GM12872 (cell line): ENCODE measurements around the gene EXOC6B.

ENCODE experiments used
- CTCF ChIP-seq: IDR thresholded peaks from 3 replicates; pipeline ENCODE4 v1.5.1; 2011; ENCODE audit warnings: low read depth, mild to moderate bottlenecking, low read length, moderate library complexity; ENCODE audit not compliant: insufficient read depth

EXOC6B gene

DNA sequence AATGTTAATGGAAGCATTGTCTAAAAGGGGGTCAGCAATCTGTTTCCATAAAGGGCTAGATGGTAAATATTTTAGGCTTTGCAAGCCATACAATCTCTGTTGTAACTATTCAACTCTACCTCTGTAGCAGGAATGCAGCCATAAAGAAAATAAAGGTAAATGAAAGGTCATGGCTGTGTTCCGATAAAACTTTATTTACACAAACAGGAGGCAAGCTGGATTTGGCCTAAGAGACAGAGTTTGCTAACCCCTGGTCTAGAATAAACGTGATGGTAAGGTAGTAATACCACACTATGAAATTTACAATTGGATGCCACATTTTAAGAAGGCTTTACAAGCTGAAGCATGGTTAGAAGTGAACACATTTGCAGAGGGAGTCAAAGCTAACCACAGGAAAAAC, 91.4 kb downstream of the EXOC6B start:
- no peak for TF ChIP-seq CTCF

- TF ChIP-seq CTCF, result no peak
Measured at GRCh38 chr2:72731116-72731515, 94.7 kb downstream of the EXOC6B start.

GRCh38 chr2:72727356-72727755, 98.5 kb downstream of the EXOC6B start:
- no peak for TF ChIP-seq CTCF

DNA sequence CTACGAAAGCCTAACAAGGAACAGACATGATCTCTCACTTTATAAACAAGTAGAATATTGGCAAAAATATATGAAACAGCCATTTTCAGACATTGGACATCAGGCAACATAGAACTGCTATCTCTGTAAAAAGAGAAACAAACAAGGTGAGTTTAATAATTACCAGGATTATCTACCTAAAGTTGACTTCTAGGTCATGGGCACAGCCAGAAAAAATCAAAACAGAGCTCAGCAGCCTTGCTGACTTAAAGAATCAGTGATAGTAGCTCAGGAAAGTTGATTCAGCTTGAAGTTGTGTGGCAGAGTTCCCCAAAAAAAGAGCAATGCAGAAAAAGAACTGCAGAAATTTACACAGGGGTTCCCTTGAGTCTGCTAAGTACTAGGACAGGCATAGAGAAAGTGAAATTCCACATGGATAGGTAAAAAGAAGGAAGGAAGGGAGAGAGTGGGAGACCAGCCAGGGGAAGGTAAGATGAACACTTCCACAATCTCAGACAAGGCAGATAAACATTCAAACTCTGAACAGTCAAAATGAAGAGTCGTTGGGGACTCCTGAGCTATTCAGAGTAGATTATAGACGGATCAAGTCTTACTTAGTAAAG, 102.0 kb downstream of the EXOC6B start:
- no peak for TF ChIP-seq CTCF

DNA sequence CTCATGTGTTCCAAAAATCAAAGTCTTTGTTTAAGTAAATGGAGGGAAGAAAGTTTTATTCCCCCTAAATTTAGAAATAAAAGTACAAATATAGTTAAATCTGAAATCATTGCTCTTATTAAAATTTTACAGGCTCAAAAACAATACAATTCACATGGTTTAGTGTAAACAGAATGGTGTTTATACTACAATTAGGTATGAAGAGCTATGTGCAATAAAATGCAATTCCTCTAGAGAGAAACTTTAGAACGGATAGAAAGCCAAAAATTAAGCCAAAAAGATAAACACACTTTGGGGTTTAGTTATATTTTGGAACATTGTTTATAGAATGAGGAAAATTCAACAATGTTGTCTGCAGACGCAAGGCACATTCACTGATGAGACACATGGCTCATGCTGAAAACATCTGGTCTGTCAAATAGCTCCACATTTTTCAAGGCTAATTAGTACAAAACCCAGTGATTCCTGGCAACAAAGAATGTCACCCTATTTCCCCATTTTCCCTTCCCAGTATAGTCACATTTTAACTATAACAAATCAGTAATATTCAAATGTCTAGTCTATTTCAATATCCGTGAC, 103.3 kb downstream of the EXOC6B start:
- no peak for TF ChIP-seq CTCF

DNA sequence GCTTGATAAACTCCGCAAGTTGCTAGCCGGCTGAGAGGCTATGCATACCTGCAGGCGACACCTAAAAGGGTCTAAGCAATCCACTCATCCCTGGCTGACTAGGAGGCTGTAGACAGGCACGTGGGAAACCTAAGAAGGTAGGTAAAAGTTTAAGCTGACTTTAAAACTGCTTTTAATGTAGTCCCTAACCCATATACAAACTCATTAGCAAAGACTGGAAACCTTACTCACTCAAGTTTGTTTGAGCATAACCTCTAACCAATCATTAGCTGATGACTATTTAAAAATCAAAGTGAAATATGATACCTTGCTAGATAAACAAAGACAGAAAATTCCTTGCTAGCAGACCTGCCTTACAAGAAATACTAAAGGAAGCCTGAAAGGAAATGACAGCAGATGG, 106.4 kb downstream of the EXOC6B start:
- no peak for TF ChIP-seq CTCF

- TF ChIP-seq CTCF, result no peak
Measured at GRCh38 chr2:72718876-72719275, 107.0 kb downstream of the EXOC6B start.
